ENCODE data around the gene WNT6. TPM values are rescaled to one million over a fixed set of nuclear protein-coding genes. Genes with fewer than 3 reads are reported as not detected.

The WNT6 gene
- total RNA-seq, 2 donors from 2014 or later = 1.8 to 2.4 TPM

GRCh38 chr2:218855305-218856166, 4.1 kb upstream of the WNT6 start:
- Histone ChIP-seq H3K27me3 (peaks cover 8 to 12% of the 10 kb centered on the region in 2 donors), H3K36me3 (no peaks in the 10 kb centered on the region), H3K4me3 (no peak overlapping the region), H3K27ac (no peak overlapping the region), H3K4me1 (peaks cover 0 to 15% of the 10 kb centered on the region in 2 donors), H3K9me3 (no peaks in the 10 kb centered on the region)
- TF ChIP-seq CTCF (IDR thresholded peaks at IDR 0.05) = no peak
- no peak for DNase-seq (ENCODE audit: low spot score)

DNA sequence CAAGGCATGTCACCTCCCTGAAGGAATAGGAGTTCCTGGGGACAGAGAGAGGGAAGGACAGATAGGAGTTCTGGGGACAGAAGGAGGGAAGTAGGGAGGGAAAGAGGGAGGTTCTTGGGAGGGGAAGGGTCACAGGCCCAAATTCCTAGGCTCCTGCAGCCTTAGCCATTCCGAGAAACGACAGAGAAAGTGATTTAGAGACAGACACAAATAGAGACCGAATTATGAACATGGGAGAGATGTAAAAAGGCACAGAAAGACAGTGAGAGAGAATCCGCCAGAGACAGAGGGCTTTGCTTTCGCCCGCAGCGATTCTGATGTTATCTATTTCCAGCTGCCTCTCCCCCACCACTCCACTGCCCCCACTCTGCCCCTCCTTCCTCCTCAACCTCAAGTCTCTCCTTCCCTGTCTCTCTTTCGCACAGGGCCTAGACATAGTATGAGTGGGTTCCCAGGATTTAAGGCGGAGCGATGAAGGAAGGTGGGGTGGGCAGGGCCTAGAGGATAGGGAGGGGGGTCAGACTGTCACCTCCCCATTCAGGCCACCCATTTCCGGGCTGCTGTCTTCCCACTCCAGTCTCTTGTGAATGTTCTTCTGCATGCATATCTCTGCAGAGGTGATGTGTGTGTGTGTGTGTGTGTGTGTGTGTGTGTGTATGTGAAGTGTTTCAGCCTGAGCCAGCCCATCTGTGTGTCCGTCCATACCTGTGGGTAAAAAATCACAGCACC, 3.3 kb upstream of the WNT6 start:
- H3K27ac ChIP-seq = no peak overlapping the region
- no peak overlapping the region for H3K4me3 ChIP-seq
- TF ChIP-seq CTCF (IDR thresholded peaks at IDR 0.05) = no peak
- no peaks in the 10 kb centered on the region for H3K9me3 ChIP-seq
- no peaks in the 10 kb centered on the region for H3K36me3 ChIP-seq
- H3K4me1 ChIP-seq = peaks cover 0 to 21% of the 10 kb centered on the region in 2 donors
- H3K27me3 ChIP-seq = peaks cover 11 to 12% of the 10 kb centered on the region in 2 donors
- DNase-seq (ENCODE audit: low spot score) = no peak

DNA sequence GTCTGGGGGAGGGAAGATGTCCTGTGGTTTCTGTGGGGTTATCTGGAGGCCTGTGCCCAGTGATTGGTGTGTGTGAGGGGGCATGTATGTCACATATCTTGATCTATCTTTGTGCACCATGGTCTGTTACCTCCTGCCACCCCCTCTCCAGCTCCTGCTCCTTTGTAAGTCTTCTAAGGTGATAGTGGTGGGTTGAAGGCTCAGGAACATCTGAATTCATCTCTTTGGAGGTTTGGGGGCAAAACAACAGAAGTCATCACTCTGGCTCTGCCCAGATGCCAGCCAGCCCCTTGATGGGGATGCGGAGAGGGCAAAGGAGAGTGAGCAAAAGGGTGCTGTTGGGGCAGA, 2.7 kb upstream of the WNT6 start:
- Histone ChIP-seq H3K27ac (no peak overlapping the region), H3K4me3 (no peak overlapping the region), H3K9me3 (no peaks in the 10 kb centered on the region), H3K36me3 (no peaks in the 10 kb centered on the region), H3K27me3 (peaks cover 12 to 13% of the 10 kb centered on the region in 2 donors), H3K4me1 (peaks cover 0 to 21% of the 10 kb centered on the region in 2 donors)
- no peak for TF ChIP-seq CTCF (IDR thresholded peaks at IDR 0.05)
- DNase-seq (ENCODE audit: low spot score) = no peak

DNA sequence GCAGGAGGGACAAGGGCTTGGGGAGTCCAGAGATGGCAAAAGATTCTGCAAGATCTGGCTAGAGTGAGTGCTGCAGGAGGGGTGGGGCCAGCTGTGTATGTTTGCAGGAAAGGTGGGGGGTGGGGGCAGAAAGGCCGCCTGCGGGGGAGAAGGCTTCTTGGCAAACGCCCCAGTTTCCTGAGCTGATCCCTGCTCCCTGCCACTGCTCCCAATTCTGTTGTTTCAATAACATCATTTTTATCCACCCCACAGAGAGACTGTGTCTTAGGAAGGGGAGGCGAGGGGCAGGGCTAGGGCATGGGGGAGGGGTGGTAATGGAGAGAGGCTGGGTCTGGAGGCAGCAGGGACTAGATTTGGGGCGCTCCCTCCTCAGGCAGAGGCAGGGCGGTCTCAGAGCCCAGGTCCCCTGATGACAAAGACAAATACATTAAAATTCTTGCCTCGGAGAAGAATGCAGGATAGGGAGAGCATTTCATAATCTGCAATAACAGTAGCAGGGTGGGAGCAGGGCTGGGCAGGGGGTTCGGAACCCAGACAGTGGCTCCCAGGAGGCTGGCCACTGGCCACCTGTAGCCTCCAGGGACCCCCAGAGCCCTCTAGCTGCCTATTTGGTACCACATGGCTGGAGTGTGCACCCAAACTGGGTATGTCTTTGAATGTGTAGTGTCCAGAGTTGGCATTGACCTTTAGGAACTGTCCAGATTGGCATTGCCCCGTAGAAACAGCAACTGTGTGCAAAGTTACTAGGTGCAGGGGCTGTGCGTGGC, 2.1 kb upstream of the WNT6 start:
- Histone ChIP-seq H3K4me1 (peaks cover 0 to 21% of the 10 kb centered on the region in 2 donors), H3K9me3 (no peaks in the 10 kb centered on the region), H3K27me3 (peaks cover 12 to 13% of the 10 kb centered on the region in 2 donors), H3K27ac (no peak overlapping the region), H3K36me3 (no peaks in the 10 kb centered on the region), H3K4me3 (no peak overlapping the region)
- DNase-seq (ENCODE audit: low spot score) = no peak
- TF ChIP-seq CTCF (IDR thresholded peaks at IDR 0.05) = no peak

DNA sequence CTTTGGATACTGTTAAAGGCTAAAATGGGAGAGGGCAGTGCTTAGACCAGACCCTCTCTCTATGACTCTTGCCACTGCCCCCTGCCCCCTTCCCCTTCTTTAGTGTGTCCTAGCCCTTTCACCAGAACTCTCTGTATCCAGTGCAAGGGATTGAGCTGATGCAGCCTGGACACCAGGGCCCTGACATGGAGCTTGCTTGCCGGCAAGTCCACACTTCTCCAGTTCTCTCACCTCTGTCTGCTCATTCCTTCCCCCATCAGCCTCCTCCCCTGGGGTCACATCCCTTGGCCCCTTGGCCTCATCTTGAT, 1.5 kb upstream of the WNT6 start:
- peaks cover 12 to 13% of the 10 kb centered on the region in 2 donors for H3K27me3 ChIP-seq
- peaks cover 0 to 21% of the 10 kb centered on the region in 2 donors for H3K4me1 ChIP-seq
- H3K27ac ChIP-seq = no peak overlapping the region
- no peaks in the 10 kb centered on the region for H3K9me3 ChIP-seq
- no peak overlapping the region for H3K4me3 ChIP-seq
- TF ChIP-seq CTCF (IDR thresholded peaks at IDR 0.05) = no peak
- no peak for DNase-seq (ENCODE audit: low spot score)
- no peaks in the 10 kb centered on the region for H3K36me3 ChIP-seq
